ENCODE measurements around the gene HOXD11. TPM values are rescaled to one million over a fixed set of nuclear protein-coding genes. Genes with fewer than 3 reads are reported as not detected.

HOXD11 gene
- total and polyA plus RNA-seq, 2 donors (not counting 3 experiments of a cell fraction or from before 2014, with no cell fraction given), result not detected

- Histone ChIP-seq H3K4me2 (ENCODE audit: insufficient read depth, low read length) (peak overlapping the region; percentile 43), H3K4me3 (replicated peaks in 1 of 3; ENCODE audit: insufficient read depth in 1 of 3, low read depth in 1 of 3, low read length in 3 of 3) (peak overlapping the region in 1 of 3 experiments; percentile 17), H4K20me1 (replicated peaks; ENCODE audit: control insufficient read depth, extremely low read depth, insufficient read depth, low read length) (peaks cover 6% of the 10 kb centered on the region), H3K9me1 (replicated peaks; ENCODE audit: control insufficient read depth, extremely low read depth, insufficient read depth, low read length) (no peaks in the 10 kb centered on the region), H3K4me1 (ENCODE audit: control insufficient read depth, extremely low read depth, insufficient read depth, low read length) (peaks cover 5% of the 10 kb centered on the region), H3K79me2 (ENCODE audit: control insufficient read depth, insufficient read depth, low read length) (no peaks in the 10 kb centered on the region), H3K27ac (ENCODE audit: insufficient read depth, low read depth, low read length) (no peak overlapping the region), H2AFZ (ENCODE audit: low read depth, low read length) (peak overlapping the region; percentile 21), H3K9ac (replicated peaks; ENCODE audit: extremely low read depth, insufficient read depth, low read length) (no peak overlapping the region), H3K9me3 (replicated peaks; ENCODE audit: control insufficient read depth, insufficient read depth, low read length) (no peaks in the 10 kb centered on the region), H3K27me3 (ENCODE audit: control insufficient read depth in 2 of 2, insufficient read depth in 2 of 2, low read length in 2 of 2) (peaks cover 87 to 97% of the 10 kb centered on the region in 2 experiments), H3K36me3 (ENCODE audit: control insufficient read depth in 2 of 2, extremely low read depth in 1 of 2, insufficient read depth in 2 of 2, low read length in 2 of 2) (no peaks in the 10 kb centered on the region)
- dilution Hi-C loops (cut with MboI; ENCODE audit: extremely low pct_ligation_motif_present, low sequenced_read_pairs), result no loop called here
- CTCF ChIA-PET, result interaction anchor here (0.6 to 6.0 kb wide), 41 partner anchors 9 to 1400 kb away, joined by 3 to 113 read pairs (median 4); partner anchors contain the start of gene HOXD11
- TF ChIP-seq POLR2AphosphoS5 (IDR thresholded peaks at IDR 0.05; ENCODE audit: insufficient read depth, low read depth, low read length) (no peak), POLR2A (IDR thresholded peaks at IDR 0.05; ENCODE audit: low read depth, low read length) (no peak), FOS (IDR thresholded peaks at IDR 0.05; ENCODE audit: borderline replicate concordance, insufficient read depth, low read length) (no peak)
- TF ChIP-seq, protein P1, sequence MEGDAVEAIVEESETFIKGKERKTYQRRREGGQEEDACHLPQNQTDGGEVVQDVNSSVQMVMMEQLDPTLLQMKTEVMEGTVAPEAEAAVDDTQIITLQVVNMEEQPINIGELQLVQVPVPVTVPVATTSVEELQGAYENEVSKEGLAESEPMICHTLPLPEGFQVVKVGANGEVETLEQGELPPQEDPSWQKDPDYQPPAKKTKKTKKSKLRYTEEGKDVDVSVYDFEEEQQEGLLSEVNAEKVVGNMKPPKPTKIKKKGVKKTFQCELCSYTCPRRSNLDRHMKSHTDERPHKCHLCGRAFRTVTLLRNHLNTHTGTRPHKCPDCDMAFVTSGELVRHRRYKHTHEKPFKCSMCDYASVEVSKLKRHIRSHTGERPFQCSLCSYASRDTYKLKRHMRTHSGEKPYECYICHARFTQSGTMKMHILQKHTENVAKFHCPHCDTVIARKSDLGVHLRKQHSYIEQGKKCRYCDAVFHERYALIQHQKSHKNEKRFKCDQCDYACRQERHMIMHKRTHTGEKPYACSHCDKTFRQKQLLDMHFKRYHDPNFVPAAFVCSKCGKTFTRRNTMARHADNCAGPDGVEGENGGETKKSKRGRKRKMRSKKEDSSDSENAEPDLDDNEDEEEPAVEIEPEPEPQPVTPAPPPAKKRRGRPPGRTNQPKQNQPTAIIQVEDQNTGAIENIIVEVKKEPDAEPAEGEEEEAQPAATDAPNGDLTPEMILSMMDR (IDR thresholded peaks at IDR 0.05; ENCODE audit: extremely low read depth in 1 of 2, insufficient read depth in 1 of 2, low read depth in 1 of 2, low read length in 2 of 2), result peak; percentile 83 to 93
- no TSS peak for BruUV-seq (replicated peaks)
- FAIRE-seq (peak; percentile 62), DNase-seq (ENCODE audit: low read depth, low spot score) (peak; percentile 72)
- intact Hi-C loops (cut with micrococcal nuclease), result loop anchor here (1.0 to 5.0 kb wide), 8 partner anchors 16 to 1395 kb away; no protein-coding TSS in a partner anchor
- POLR2A ChIA-PET, result no interaction called here
These were observed 9.9 kb upstream of the HOXD11 start for GRCh38 chr2:176096986-176097819.

All from endothelial cell of umbilical vein (primary cell).